AG04450 (cell line): Measurements from ENCODE around the gene FDXR. TPM values are rescaled to one million over a fixed set of nuclear protein-coding genes. Genes with fewer than 3 reads are reported as not detected.

ENCODE experiments used
- CTCF ChIA-PET: fragments of 300-600, 350-600 bp; formaldehyde crosslinking; extraction: SDS; loops from one replicate; lab custom pipeline; 2022; ENCODE audit warnings: antibody characterized with exemption, inconsistent platforms; lab: Charles Lee
- POLR2A ChIA-PET: fragments of 350-600 bp; formaldehyde crosslinking; extraction: SDS; loops from one replicate; lab custom pipeline; 2021; ENCODE audit warnings: antibody characterized with exemption, inconsistent platforms; lab: Yijun Ruan, JAX
- DNase-seq: peaks from one replicate; pipeline ENCODE4 v3.0.0-alpha.2; 2011; ENCODE audit warnings: low read depth, low spot score
- H3K27ac ChIP-seq: one replicate; pipeline ENCODE4 v1.5.1; 2012; ENCODE audit warnings: low read depth, low read length, control low read depth
- H3K27me3 ChIP-seq: one replicate; pipeline ENCODE4 v1.6.0; 2012; ENCODE audit warnings: low read length; ENCODE audit not compliant: control insufficient read depth, insufficient read depth
- H3K4me3 ChIP-seq: 2 replicates; pipeline ENCODE4 v1.5.1; 2011; ENCODE audit warnings: mild to moderate bottlenecking, low read depth, low read length, control low read depth
- H3K9me3 ChIP-seq: 2 replicates; pipeline ENCODE4 v1.5.1; 2012; ENCODE audit warnings: low read length; ENCODE audit not compliant: control insufficient read depth, insufficient read depth
- polyA plus RNA-seq: library from polyadenylated mRNA; depleted of rRNA; stranded (reverse); fragments of >200 nt; gene quantifications from 2 replicates; pipeline ENCODE4 v1.2.3, GENCODE V29; 2011
- TF ChIP-seq, protein P1 (sequence below): IDR thresholded peaks from 2 replicates; pipeline ENCODE4 v1.5.1; 2011; ENCODE audit warnings: low read depth, low read length, control low read depth, inconsistent platforms

Gene FDXR
- polyA plus RNA-seq, 1 experiment = 23.0 TPM

DNA sequence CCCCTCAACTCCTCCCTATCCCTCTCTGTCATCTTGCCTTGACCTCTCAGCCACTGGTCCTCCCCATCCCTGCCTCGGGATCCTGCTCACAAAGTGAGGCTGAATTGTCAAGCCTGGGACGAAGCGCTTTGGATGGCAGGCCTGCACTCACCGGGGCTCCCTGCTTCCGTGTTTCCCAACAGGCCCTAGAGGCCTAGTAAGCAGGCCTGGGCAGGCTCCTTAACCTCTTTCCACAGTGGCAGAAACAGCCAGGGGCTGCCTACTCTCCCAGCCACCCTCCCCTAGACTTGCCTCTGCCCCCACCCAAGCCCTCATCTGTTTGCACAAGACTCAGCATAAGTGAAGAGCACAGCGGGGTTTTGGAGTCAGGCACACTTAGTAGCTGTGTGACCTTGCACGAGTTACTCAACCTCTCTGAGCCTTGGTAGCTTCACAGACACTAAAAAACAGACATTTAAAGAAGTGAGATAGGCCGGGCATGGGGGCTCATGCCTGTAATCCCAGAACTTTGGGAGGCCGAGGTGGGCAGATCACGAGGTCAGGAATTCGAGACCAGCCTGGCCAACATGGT lies 25.7 kb upstream of the FDXR start:
- no peak for DNase-seq
- H3K9me3 ChIP-seq = no peaks in the 10 kb centered on the region
- no peak overlapping the region for H3K27ac ChIP-seq
- ChIA-PET POLR2A (no interaction called here), CTCF (no interaction called here)
- no peak overlapping the region for H3K4me3 ChIP-seq
- TF ChIP-seq, protein P1, sequence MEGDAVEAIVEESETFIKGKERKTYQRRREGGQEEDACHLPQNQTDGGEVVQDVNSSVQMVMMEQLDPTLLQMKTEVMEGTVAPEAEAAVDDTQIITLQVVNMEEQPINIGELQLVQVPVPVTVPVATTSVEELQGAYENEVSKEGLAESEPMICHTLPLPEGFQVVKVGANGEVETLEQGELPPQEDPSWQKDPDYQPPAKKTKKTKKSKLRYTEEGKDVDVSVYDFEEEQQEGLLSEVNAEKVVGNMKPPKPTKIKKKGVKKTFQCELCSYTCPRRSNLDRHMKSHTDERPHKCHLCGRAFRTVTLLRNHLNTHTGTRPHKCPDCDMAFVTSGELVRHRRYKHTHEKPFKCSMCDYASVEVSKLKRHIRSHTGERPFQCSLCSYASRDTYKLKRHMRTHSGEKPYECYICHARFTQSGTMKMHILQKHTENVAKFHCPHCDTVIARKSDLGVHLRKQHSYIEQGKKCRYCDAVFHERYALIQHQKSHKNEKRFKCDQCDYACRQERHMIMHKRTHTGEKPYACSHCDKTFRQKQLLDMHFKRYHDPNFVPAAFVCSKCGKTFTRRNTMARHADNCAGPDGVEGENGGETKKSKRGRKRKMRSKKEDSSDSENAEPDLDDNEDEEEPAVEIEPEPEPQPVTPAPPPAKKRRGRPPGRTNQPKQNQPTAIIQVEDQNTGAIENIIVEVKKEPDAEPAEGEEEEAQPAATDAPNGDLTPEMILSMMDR = no peak
- peaks cover 60% of the 10 kb centered on the region for H3K27me3 ChIP-seq

GRCh38 chr17:74893936-74894671 lies 21.3 kb upstream of the FDXR start:
- ChIA-PET POLR2A (interaction anchor here (1.4 kb wide), 1 partner anchor 21 kb away, joined by 4 read pairs; the partner anchor contains the start of gene FDXR), CTCF (interaction anchor here (0.6 kb wide), 1 partner anchor 67 kb away, joined by 3 read pairs; no protein-coding TSS in a partner anchor)
- no peak overlapping the region for H3K4me3 ChIP-seq
- H3K27me3 ChIP-seq = peaks cover 74% of the 10 kb centered on the region
- TF ChIP-seq, protein P1 = no peak
- DNase-seq = no peak
- H3K9me3 ChIP-seq = no peaks in the 10 kb centered on the region
- no peak overlapping the region for H3K27ac ChIP-seq

DNA sequence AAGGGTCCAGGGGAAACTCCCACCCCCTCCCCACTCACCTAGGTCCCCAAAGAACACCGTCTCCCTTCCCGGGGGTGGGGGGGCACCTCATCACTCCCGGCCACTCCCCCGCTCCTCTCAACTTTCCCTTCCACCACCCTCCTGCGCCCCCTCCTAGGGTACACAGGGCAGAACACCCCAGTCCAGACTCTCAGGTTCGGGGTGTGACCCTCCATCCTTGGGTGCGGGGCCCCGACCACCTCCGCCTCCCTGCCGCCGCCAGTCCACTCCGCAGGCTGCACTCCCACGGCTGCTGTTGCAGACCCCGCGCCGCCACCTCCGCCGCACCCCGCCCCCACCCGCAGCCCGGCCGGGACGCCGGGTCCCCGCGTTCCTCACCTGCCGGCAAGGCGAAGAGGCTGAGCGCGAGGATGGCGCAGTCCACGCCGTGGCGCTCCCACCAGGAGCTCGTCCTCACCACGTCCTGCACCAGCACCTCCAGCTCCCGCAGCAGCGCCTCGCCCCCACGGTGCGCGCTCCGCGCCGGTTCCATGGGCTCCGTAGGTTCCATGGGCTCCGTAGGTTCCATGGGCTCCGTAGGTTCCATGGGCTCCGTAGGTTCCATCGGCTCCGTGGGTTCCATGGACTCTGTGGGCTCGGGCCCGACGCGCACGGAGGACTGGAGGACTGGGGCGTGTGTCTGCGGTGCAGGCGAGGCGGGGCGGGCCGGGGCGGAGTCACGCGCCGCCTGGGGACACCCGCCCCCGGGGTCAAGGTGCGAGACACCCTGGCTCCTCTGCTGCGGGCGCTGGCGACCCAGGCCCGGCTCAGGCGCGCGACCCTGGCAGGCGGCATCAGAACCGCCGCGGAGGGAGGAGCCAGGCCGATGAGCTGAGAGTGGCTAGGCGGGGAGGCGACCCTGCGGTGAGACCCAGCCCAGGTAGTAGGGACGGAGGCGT lies 20.4 kb upstream of the FDXR start, which contains the start of gene FADS6:
Gene FADS6, minus strand, starts transcription at position 660 of the 938 bp plus-strand sequence. Its CDS starts 38 bp downstream, at position 622.
- TF ChIP-seq, protein P1 = no peak
- no peak for DNase-seq
- ChIA-PET POLR2A (interaction anchor here (1.4 kb wide), 1 partner anchor 20 kb away, joined by 4 read pairs; the partner anchor contains the start of gene FDXR), CTCF (no interaction called here)
- no peak within 1 kb of the TSS for H3K4me3 ChIP-seq
- H3K9me3 ChIP-seq = no peaks in the 10 kb centered on the region
- H3K27ac ChIP-seq = no peak within 1 kb of the TSS
- H3K27me3 ChIP-seq = peaks cover 77% of the 10 kb centered on the region

- Histone ChIP-seq H3K4me3 (no peak overlapping the region), H3K27ac (no peak overlapping the region), H3K9me3 (no peaks in the 10 kb centered on the region), H3K27me3 (peaks cover 72% of the 10 kb centered on the region)
- POLR2A ChIA-PET = no interaction called here
- DNase-seq = no peak
- CTCF ChIA-PET = no interaction called here
- TF ChIP-seq, protein P1 = no peak
Measured at GRCh38 chr17:74892013-74892841, 19.4 kb upstream of the FDXR start.
